Endometrial microvascular endothelial cells (primary cell): Measurements from ENCODE around the gene SLC16A6. TPM values are rescaled to one million over a fixed set of nuclear protein-coding genes. Genes with fewer than 3 reads are reported as not detected.
"Not testable (repeated sequence)": the region's sequence is repeated elsewhere in the genome, so short reads cannot be mapped to it uniquely, and the experiment has no call there.

Experiments used
- in situ Hi-C: cut with HindIII; loops from 2 replicates; pipeline ENCODE4 v1.10.0; 2017; ENCODE audit warnings: low sequenced_read_pairs, low pct_unique_long_range_greater_than_20kb; ENCODE audit errors: inconsistent ontology term
- total RNA-seq: library from RNA; depleted of rRNA; stranded (reverse); fragments of >200 nt; gene quantifications from one replicate; pipeline ENCODE4 v1.2.3, GENCODE V29; 2015; ENCODE audit errors: inconsistent ontology term

The SLC16A6 gene
- total RNA-seq, 1 donor from 2014 or later: 0.46 TPM

DNA sequence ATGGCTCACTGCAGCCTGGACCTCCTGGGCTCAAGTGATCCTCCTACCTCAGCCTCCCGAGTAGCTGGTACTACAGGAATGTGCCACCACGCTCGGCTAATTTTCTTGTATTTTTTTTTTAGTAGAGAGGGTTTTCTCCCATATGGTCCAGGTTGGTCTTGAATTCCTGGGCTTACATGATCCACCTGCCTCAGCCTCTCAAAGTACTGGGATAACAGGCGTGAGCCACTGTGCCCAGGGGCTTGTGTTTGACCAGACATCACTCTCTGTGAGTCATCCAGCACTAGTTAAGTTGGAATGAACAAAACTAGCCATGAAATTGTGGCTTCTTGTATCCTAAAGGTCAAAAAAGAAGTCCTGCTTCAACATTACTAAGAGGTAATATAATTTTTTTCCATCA, 59.8 kb downstream of the SLC16A6 start:
- in situ Hi-C loops: not testable (repeated sequence)

DNA sequence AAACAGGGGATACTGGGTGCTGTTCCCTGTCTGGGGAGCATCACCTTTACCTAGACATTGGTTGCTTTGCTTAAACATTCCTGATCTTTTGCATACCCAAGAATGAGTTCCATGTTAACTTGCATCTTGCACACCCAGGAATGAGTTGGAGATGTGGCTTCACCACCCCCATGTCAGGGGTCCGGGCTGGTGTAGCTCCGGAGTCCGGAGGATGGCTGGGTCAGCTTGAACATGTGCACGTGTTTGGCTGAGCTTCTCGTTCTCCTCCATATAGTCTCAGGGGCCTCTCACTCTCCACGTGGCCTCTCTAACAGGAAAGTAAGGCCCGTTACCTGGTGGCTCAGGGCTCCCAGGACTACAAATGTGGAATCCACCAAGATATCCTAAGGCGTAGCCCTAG, 61.3 kb downstream of the SLC16A6 start:
- in situ Hi-C loops: no loop called here

DNA sequence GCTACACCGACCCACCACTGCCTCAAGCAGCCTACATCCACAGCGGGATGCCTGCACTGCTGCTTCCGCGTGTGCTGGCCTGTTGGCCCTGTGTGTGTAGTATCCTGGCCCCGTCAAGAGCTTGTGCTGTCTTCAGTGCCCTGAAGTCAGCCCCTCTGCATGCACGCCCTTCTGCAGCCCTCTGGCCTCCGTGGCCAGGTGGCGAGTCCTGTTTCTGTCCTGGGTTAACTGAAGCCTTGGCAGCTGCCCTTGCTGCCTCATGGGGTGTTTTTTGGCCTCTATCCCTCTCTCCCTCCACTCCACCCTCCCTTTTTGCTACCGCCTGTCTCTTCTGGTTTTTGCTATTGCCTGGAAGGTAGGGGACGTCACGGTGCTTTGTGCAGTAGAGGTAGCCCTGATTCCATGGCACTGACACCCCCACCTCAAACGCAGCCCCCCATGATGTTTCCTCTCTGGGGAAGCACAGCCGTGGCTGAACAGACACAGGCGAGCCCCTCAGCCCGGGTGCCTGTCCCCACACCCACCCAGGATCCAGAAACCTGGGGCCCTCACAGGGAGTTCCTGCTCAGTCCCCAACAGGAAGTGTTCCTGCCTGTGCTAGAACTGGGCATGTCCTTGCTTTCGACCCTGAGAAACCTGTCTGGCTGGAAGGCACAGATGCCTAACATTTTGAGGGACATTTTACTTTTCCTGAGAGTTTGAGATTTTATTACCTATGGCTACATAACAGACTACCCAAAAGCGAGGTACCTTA, 61.9 kb downstream of the SLC16A6 start:
- in situ Hi-C loops: no loop called here

DNA sequence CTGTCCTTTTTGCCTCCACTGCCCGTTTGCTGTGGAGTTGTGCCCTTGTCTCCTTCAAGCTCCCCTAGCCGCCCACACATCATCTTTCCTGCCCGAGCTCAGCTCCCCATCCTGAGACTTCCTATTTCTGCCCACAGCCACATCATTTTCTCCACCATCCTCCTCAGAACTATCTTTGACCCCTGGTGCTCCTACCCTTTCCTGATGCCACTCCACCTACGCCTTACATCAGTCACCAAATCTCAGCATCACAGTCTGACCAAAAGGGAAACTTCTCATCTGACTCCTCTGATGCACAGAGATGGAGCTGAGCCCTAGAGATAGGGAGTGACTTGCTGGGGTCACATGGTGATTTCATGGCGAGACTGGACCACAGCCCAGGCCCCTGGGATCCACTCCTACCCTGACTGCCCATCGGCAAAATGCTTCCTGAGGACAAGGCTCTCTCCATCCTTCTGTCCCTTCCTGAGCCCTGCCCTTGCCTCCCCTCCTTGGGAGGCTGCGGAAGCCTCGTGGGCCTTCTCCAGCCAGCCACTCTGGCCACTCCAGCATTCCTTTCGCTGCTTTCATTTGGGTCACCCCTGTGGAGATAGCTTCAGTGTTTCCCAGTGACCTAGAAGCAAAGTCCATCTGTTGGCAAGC, 62.8 kb downstream of the SLC16A6 start:
- in situ Hi-C loops: not testable (repeated sequence)

- in situ Hi-C loops: not testable (repeated sequence)
Measured at GRCh38 chr17:68225055-68225454, 65.9 kb downstream of the SLC16A6 start.

DNA sequence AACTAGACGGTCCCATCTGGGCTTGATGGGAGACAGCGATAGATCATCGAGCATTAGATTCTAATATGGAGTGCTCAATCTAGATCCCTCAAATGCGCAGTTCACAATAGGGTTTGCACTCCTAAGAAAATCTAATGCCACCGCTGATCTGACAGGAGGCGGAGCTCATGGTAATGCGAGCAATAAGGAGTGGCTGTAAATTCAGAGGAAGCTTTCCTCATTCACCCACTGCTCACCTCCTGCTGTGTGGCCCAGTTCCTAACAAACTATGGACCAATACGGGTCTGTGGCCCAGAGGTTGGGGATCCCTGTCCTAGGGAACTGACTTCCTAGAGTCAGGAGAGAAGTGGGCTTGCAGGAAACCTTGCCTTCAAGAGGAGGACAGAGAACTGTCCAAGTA, 68.3 kb downstream of the SLC16A6 start:
- in situ Hi-C loops: no loop called here

DNA sequence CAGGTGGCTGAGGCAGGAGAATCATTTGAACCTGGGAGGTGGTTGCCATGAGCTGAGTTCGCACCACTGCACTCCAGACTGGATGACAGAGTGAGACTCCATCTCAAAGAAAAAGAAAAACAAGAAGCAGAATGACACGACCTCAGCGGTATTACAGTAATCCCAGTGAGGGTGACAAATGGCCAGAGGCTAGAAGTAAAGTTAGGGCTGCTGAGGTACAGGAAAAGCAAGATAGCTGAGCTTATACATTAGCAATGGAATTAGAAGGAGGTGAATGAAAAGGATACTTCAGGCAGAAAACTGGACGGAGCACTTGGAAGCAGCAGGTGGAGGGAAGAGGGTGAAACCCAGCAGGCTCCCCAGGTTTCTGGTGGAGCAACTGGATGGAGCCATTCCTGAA, 69.1 kb downstream of the SLC16A6 start:
- in situ Hi-C loops: no loop called here

DNA sequence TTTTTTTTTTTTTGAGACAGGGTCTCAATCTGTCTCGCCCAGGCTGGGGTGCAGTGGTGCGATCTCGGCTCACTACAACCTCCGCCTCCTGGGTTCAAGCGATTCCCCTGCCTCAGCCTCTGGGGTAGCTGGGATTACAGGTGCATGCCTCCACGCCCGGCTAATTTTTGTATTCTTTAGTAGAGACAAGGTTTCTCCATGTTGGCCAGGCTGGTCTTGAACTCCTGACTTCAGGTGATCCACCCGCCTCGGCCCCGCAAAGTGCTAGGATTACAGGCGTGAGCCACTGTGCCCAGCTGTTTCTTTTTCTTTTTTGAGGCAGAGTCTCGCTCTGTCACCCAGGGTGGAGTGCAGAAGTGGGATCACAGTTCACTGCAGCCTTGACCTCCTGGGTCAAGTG, 70.1 kb downstream of the SLC16A6 start:
- in situ Hi-C loops: not testable (repeated sequence)

- in situ Hi-C loops: not testable (repeated sequence)
Measured at GRCh38 chr17:68220186-68220585, 70.7 kb downstream of the SLC16A6 start.

GRCh38 chr17:68219429-68219828, 71.5 kb downstream of the SLC16A6 start:
- in situ Hi-C loops: not testable (repeated sequence)

Other genes with a start within 250 kb of the SLC16A6 start
- gene AMZ2, start 43.1 kb downstream of the SLC16A6 start, total RNA-seq: 110 TPM
- gene ARSG, start 368 bp upstream of the SLC16A6 start, total RNA-seq: 4.7 TPM
- 39.8 TPM for gene WIPI1, start 166.4 kb upstream of the SLC16A6 start, total RNA-seq
- 243 TPM for gene PRKAR1A, start 221.3 kb upstream of the SLC16A6 start, total RNA-seq